ENCODE measurements around the gene S100Z. TPM values are rescaled to one million over a fixed set of nuclear protein-coding genes. Genes with fewer than 3 reads are reported as not detected.
"Not testable (repeated sequence)": the region's sequence is repeated elsewhere in the genome, so short reads cannot be mapped to it uniquely, and the experiment has no call there.

S100Z gene
- total RNA-seq, 4 donors from 2014 or later = not detected

GRCh38 chr5:76850543-76851145, 830 bp downstream of the S100Z start:
- H3K4me3 ChIP-seq = no peak overlapping the region
- H3K36me3 ChIP-seq = no peaks in the 10 kb centered on the region
- H3K27ac ChIP-seq = no peak overlapping the region
- H3K4me1 ChIP-seq = peaks cover 3% of the 10 kb centered on the region
- TF ChIP-seq EP300 (IDR thresholded peaks at IDR 0.05) (no peak), CTCF (IDR thresholded peaks at IDR 0.05) (no peak), POLR2AphosphoS5 (IDR thresholded peaks at IDR 0.05) (no peak), POLR2A (IDR thresholded peaks at IDR 0.05) (no peak)
- H3K27me3 ChIP-seq = no peaks in the 10 kb centered on the region
- no peaks in the 10 kb centered on the region for H3K9me3 ChIP-seq
- WGBS = 84% methylated on average over 8 of the region's 8 CpGs
- no peak for DNase-seq (ENCODE audit: low spot score in 2 of 2)

GRCh38 chr5:76851728-76852369, 2.0 kb downstream of the S100Z start:
- Histone ChIP-seq H3K27me3 (no peaks in the 10 kb centered on the region), H3K4me1 (peaks cover 3% of the 10 kb centered on the region), H3K36me3 (no peaks in the 10 kb centered on the region), H3K27ac (no peak overlapping the region), H3K4me3 (no peak overlapping the region), H3K9me3 (no peaks in the 10 kb centered on the region)
- TF ChIP-seq POLR2A (IDR thresholded peaks at IDR 0.05) = no peak
- TF ChIP-seq CTCF (IDR thresholded peaks at IDR 0.05) = no peak
- TF ChIP-seq EP300 (IDR thresholded peaks at IDR 0.05) = no peak
- no peak for TF ChIP-seq POLR2AphosphoS5 (IDR thresholded peaks at IDR 0.05)
- WGBS = 61% methylated on average over 7 of the region's 7 CpGs
- DNase-seq (ENCODE audit: low spot score in 2 of 2) = no peak

- WGBS = 31% methylated on average over 2 of the region's 2 CpGs
- TF ChIP-seq CTCF (IDR thresholded peaks at IDR 0.05) (no peak), EP300 (IDR thresholded peaks at IDR 0.05) (no peak), POLR2AphosphoS5 (IDR thresholded peaks at IDR 0.05) (no peak), POLR2A (IDR thresholded peaks at IDR 0.05) (no peak)
- Histone ChIP-seq H3K27ac (no peak overlapping the region), H3K4me3 (no peak overlapping the region), H3K27me3 (no peaks in the 10 kb centered on the region), H3K36me3 (no peaks in the 10 kb centered on the region), H3K4me1 (peaks cover 3% of the 10 kb centered on the region), H3K9me3 (no peaks in the 10 kb centered on the region)
- no peak for DNase-seq (ENCODE audit: low spot score in 2 of 2)
These were observed 3.0 kb downstream of the S100Z start for GRCh38 chr5:76852772-76853171.

DNA sequence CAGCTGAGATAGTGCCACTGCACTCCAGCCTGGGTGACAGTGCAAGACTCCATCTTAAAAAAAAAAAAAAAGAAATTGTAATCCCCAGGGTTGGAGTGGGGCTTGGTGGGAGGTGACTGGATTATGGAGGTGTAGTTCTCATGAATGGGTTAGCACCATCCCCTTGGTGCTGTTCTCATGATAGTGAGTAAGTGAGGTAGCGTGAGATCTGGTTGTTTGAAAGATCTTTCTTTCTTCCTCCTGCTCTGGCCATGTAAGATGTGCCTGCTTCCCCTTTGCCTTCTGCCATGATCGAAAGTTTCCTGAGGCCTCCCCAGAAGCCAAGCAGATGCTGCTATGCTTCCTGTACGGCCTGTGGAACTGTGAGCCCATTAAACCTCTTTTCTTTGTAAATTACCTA, 3.9 kb downstream of the S100Z start:
- not testable (repeated sequence) for H3K27ac ChIP-seq; H3K36me3 ChIP-seq; H3K4me3 ChIP-seq; H3K27me3 ChIP-seq; H3K4me1 ChIP-seq; H3K9me3 ChIP-seq; DNase-seq (ENCODE audit: low spot score in 2 of 2)
- 97% methylated on average over 3 of the region's 3 CpGs for WGBS

- Histone ChIP-seq H3K4me3 (no peak overlapping the region), H3K36me3 (no peaks in the 10 kb centered on the region), H3K27me3 (no peaks in the 10 kb centered on the region), H3K27ac (no peak overlapping the region), H3K4me1 (peaks cover 3% of the 10 kb centered on the region), H3K9me3 (no peaks in the 10 kb centered on the region)
- DNase-seq (ENCODE audit: low spot score in 2 of 2) = no peak
- TF ChIP-seq POLR2A (IDR thresholded peaks at IDR 0.05) (no peak), POLR2AphosphoS5 (IDR thresholded peaks at IDR 0.05) (no peak), CTCF (IDR thresholded peaks at IDR 0.05) (no peak), EP300 (IDR thresholded peaks at IDR 0.05) (no peak)
These were observed 4.8 kb downstream of the S100Z start for GRCh38 chr5:76854644-76855043.

DNA sequence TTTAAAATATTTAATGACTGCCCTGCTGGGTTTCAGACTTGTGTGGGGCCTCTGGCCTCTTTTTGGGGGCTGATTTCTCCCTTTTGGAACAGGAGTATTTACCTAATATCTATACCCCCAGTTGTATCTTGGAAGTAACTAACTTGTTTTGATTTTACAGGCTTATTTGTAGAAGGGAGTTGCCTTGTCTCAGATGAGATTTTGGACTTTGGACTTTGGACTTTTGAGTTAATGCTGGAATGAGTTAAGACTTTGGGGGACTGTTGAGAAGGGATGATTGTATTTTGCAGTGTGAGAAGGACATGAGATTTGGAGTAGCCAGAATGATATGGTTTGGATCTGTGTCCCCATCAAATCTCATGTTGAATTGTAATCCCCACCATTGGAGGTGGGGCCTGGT, 5.7 kb downstream of the S100Z start:
- not testable (repeated sequence) for H3K36me3 ChIP-seq; H3K4me3 ChIP-seq; H3K4me1 ChIP-seq; DNase-seq (ENCODE audit: low spot score in 2 of 2); H3K27ac ChIP-seq; H3K27me3 ChIP-seq; H3K9me3 ChIP-seq
